ENCODE measurements around the gene PXT1. TPM values are rescaled to one million over a fixed set of nuclear protein-coding genes. Genes with fewer than 3 reads are reported as not detected.

Gene PXT1
- total RNA-seq, 2 donors from 2014 or later: not detected

DNA sequence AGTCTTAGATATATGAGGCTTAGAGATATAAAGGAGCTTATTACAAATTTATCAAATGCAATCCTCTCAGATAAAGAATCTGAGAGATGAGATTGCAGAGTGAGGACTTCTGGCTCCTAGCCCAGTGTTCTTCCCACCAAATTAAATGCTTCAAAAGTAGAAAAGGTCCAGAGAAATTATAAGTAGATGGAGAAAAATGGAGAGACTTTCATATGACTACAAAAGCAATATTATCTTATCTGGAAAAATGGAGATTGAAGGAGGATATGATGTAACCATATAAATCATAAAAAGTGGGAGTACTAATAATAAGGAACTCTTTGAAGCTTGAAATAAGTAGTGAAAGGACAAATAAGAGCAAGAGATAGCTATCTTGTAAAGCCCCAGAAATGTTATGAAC, 3.0 kb upstream of the PXT1 start:
- H3K36me3 ChIP-seq: peaks cover 3% of the 10 kb centered on the region
- H3K4me1 ChIP-seq (ENCODE audit: control insufficient read depth in 1 of 2, low read depth in 2 of 2): peaks cover 28 to 42% of the 10 kb centered on the region in 2 donors
- peak overlapping the region; percentile 84 to 87 for H3K27ac ChIP-seq
- DNase-seq (ENCODE audit: low spot score) (no peak), ATAC-seq (ENCODE audit: insufficient number of reproducible peaks, low FRiP score, low read depth) (no peak)
- no peaks in the 10 kb centered on the region for H3K9me3 ChIP-seq
- TF ChIP-seq CTCF (IDR thresholded peaks at IDR 0.05): no peak
- H3K4me3 ChIP-seq: no peak overlapping the region
- no peaks in the 10 kb centered on the region for H3K27me3 ChIP-seq (replicated peaks; ENCODE audit: insufficient read depth)

DNA sequence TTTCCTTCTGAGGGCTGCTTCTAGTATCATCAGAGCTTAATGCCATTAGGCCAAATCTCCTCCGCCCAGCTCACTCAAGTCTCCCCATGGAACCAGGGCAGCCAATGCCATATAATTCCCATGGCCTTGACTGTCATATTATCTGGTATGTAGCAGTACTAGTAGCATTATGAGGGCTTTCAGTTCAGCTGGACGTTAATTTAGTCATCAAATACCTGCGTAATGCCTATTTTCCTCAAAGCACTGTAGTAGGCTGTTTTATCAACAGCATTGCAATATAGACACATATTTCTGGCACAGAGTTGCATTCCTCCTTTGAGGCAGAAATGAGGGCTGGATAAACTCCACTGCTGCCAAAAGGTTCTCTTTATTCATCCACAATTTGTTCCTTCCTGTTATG, 1.8 kb upstream of the PXT1 start:
- Histone ChIP-seq H3K27ac (peak overlapping the region; percentile 84 to 87), H3K27me3 (replicated peaks; ENCODE audit: insufficient read depth) (no peaks in the 10 kb centered on the region), H3K4me1 (ENCODE audit: control insufficient read depth in 1 of 2, low read depth in 2 of 2) (peaks cover 28 to 43% of the 10 kb centered on the region in 2 donors), H3K4me3 (peak overlapping the region; percentile 84), H3K9me3 (no peaks in the 10 kb centered on the region), H3K36me3 (peaks cover 3% of the 10 kb centered on the region)
- no peak for TF ChIP-seq CTCF (IDR thresholded peaks at IDR 0.05)
- ATAC-seq (ENCODE audit: insufficient number of reproducible peaks, low FRiP score, low read depth) (peak; percentile 14), DNase-seq (ENCODE audit: low spot score) (no peak)

DNA sequence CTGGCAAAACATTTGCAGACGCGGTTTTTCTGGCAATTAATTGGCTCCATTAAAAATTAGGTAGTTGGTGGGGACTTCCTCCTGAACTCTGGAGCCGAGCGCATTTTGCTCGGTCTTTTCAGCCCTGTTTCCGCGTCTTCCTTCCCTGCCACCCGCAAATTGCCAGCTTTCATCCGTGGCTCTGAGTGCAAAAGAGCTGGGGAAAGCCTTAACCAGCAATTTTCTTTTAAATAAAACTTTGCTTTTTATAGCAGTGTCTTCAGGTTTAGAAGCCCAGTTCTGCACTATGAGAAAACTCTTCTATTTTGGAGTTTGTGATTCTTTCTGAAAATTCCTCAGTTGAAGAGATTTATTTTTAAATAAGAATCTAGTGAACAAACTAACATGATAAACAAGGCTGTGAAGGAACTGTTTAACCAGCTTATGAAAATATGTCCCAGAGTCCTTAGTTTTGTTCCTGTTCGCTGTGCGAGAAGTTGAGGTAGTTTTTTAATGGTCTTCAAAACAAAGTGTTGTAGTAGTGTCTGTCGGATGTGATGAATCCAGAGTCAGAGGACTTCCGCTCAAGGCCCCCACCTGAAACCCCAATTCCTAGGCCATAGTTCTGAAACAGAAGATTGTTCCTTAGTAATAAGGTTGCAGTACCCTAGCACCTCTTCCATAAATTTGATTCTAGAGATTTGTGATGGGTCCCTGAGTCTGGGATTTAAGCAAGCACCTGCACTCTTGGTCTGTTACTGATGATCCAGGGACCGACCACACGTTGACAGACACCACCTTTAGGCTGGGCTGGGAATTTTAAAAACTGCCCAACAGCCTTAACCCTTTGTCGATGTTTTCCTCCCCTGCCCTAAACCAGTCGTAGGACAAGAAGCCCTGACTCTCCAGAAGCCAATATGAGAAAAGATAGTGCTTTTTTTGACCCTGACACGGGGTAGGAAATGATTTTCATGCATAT, 1.1 kb upstream of the PXT1 start:
- TF ChIP-seq CTCF (IDR thresholded peaks at IDR 0.05): no peak
- Histone ChIP-seq H3K9me3 (no peaks in the 10 kb centered on the region), H3K27me3 (replicated peaks; ENCODE audit: insufficient read depth) (no peaks in the 10 kb centered on the region), H3K27ac (peak overlapping the region; percentile 84 to 87), H3K4me1 (ENCODE audit: control insufficient read depth in 1 of 2, low read depth in 2 of 2) (peaks cover 28 to 43% of the 10 kb centered on the region in 2 donors), H3K36me3 (no peaks in the 10 kb centered on the region), H3K4me3 (peak overlapping the region; percentile 84)
- ATAC-seq (ENCODE audit: insufficient number of reproducible peaks, low FRiP score, low read depth) (no peak), DNase-seq (ENCODE audit: low spot score) (no peak)

- DNase-seq (ENCODE audit: low spot score) (no peak), ATAC-seq (ENCODE audit: insufficient number of reproducible peaks, low FRiP score, low read depth) (no peak)
- no peaks in the 10 kb centered on the region for H3K36me3 ChIP-seq
- peak overlapping the region; percentile 84 to 87 for H3K27ac ChIP-seq
- peak overlapping the region; percentile 84 for H3K4me3 ChIP-seq
- no peaks in the 10 kb centered on the region for H3K9me3 ChIP-seq
- peaks cover 28 to 43% of the 10 kb centered on the region in 2 donors for H3K4me1 ChIP-seq (ENCODE audit: control insufficient read depth in 1 of 2, low read depth in 2 of 2)
- TF ChIP-seq CTCF (IDR thresholded peaks at IDR 0.05): no peak
- no peaks in the 10 kb centered on the region for H3K27me3 ChIP-seq (replicated peaks; ENCODE audit: insufficient read depth)
Observed at GRCh38 chr6:36442103-36442670, 467 bp downstream of the PXT1 start.

GRCh38 chr6:36441307-36441894, 1.3 kb downstream of the PXT1 start:
- H3K4me1 ChIP-seq (ENCODE audit: control insufficient read depth in 1 of 2, low read depth in 2 of 2): peaks cover 28 to 43% of the 10 kb centered on the region in 2 donors
- H3K27me3 ChIP-seq (replicated peaks; ENCODE audit: insufficient read depth): no peaks in the 10 kb centered on the region
- H3K9me3 ChIP-seq: no peaks in the 10 kb centered on the region
- peak; percentile 87 for ATAC-seq (ENCODE audit: insufficient number of reproducible peaks, low FRiP score, low read depth)
- TF ChIP-seq CTCF (IDR thresholded peaks at IDR 0.05): no peak
- H3K4me3 ChIP-seq: no peak overlapping the region
- DNase-seq (ENCODE audit: low spot score): peak; percentile 92
- H3K36me3 ChIP-seq: no peaks in the 10 kb centered on the region
- peak overlapping the region; percentile 84 to 87 for H3K27ac ChIP-seq

Measured in thoracic aorta (tissue), 2 donors.